Left cardiac atrium (tissue), 4 donors: ENCODE results near the gene SV2B. TPM values are rescaled to one million over a fixed set of nuclear protein-coding genes. Genes with fewer than 3 reads are reported as not detected.
A peak's percentile ranks its signal among the peaks of the same experiment; 100 is the strongest.
"Not testable (repeated sequence)": the region's sequence is repeated elsewhere in the genome, so short reads cannot be mapped to it uniquely, and the experiment has no call there.

ENCODE experiments used
- ATAC-seq, 2 donors: fragments of 200-7000 bp; cut with Tn5 transposase; one replicate each; pipeline ENCODE4 v1.9.1; 2020; ENCODE audit warnings: mild to moderate bottlenecking in 2 of 2, moderate library complexity in 2 of 2
- DNase-seq: peaks from one replicate; pipeline ENCODE4 v3.0.0-alpha.2; 2020
- intact Hi-C, 2 donors: fragments of 100-400 bp; cut with DNase I; formaldehyde crosslinking; loops; one replicate each; pipeline versions ENCODE4 v1.14.1 to v1.15.1; 2022 to 2023
- total RNA-seq, 2 donors: library from RNA; stranded (reverse); fragmentation: NEBNext Ultra II Directional; extraction: Animal tissue kit (Norgen Biotek cat#: 25700); gene quantifications; one replicate each; pipeline ENCODE4 v1.2.1, GENCODE V29; 2021
- donor health status: DM: no; HTN: yes; CAD: no.
- donor health status: DM: no; HTN: yes; CAD: no; lungs with severe emphysema.
- donor health status: DM: yes; HTN: yes; CAD: no.
- donor health status: Dilated cardiomyopathy.

The SV2B gene
- total RNA-seq, 2 donors from 2014 or later: 1.2 to 1.8 TPM

- no peak for DNase-seq
- intact Hi-C loops: no loop called here
- no peak for ATAC-seq
Observed at GRCh38 chr15:91319371-91320059, 219.5 kb downstream of the SV2B start.

GRCh38 chr15:91320101-91320500, 220.0 kb downstream of the SV2B start:
- no peak for ATAC-seq
- intact Hi-C loops: no loop called here
- no peak for DNase-seq

GRCh38 chr15:91329914-91330313, 229.9 kb downstream of the SV2B start:
- no peak for DNase-seq
- ATAC-seq: no peak
- intact Hi-C loops: no loop called here

- DNase-seq (no peak), ATAC-seq (no peak)
- intact Hi-C loops: no loop called here
Observed at GRCh38 chr15:91331581-91331980, 231.5 kb downstream of the SV2B start.

- intact Hi-C loops: no loop called here
- ATAC-seq (no peak), DNase-seq (no peak)
Observed at GRCh38 chr15:91335702-91336101, 235.6 kb downstream of the SV2B start.

GRCh38 chr15:91336687-91337086, 236.6 kb downstream of the SV2B start:
- DNase-seq (no peak), ATAC-seq (no peak)
- intact Hi-C loops: no loop called here

- ATAC-seq (no peak), DNase-seq (no peak)
- intact Hi-C loops: no loop called here
Observed at GRCh38 chr15:91338766-91339165, 238.7 kb downstream of the SV2B start.

GRCh38 chr15:91342097-91342496, 242.0 kb downstream of the SV2B start:
- intact Hi-C loops: no loop called here
- ATAC-seq (no peak), DNase-seq (no peak)

- intact Hi-C loops: not testable (repeated sequence)
Observed at GRCh38 chr15:91344912-91345311, 244.9 kb downstream of the SV2B start.

GRCh38 chr15:91345736-91346135, 245.7 kb downstream of the SV2B start:
- intact Hi-C loops: no loop called here
- ATAC-seq: no peak
- DNase-seq: no peak

More at GRCh38 chr15:91344912-91345311, 244.9 kb downstream of the SV2B start:
- ATAC-seq, DNase-seq: not testable (repeated sequence)

GRCh38 chr15:91346259-91346658, 246.2 kb downstream of the SV2B start:
- no peak for DNase-seq
- no peak for ATAC-seq
- intact Hi-C loops: no loop called here

GRCh38 chr15:91348752-91349500, 248.9 kb downstream of the SV2B start:
- intact Hi-C loops: no loop called here
- DNase-seq: no peak
- peak; percentile 27 to 78 for ATAC-seq

Other genes with a start within 250 kb of the SV2B start
- 10 to 100 TPM; 57.7 to 78.6 TPM for gene FURIN, start 231.7 kb upstream of the SV2B start, total RNA-seq
- gene FES, start 215.8 kb upstream of the SV2B start, total RNA-seq: 10 to 100 TPM; 26.9 to 29.2 TPM
- gene MAN2A2, start 197.0 kb upstream of the SV2B start, total RNA-seq: 10 to 100 TPM; 79.3 to 83.2 TPM
- 10 to 100 TPM; 12.2 to 17.1 TPM for gene HDDC3, start 167.7 kb upstream of the SV2B start, total RNA-seq
- gene UNC45A, start 165.0 kb upstream of the SV2B start, total RNA-seq: 10 to 100 TPM; 27.3 to 29.5 TPM
- 10 to 100 TPM in 1 of 2 donors, 1 to 10 TPM in 1; 8.4 to 10.6 TPM for gene RCCD1, start 145.4 kb upstream of the SV2B start, total RNA-seq
- gene PRC1, start 105.7 kb upstream of the SV2B start, total RNA-seq: 1 to 10 TPM; 6.2 to 6.9 TPM
- gene VPS33B, start 77.7 kb upstream of the SV2B start, total RNA-seq: 1 to 10 TPM; 8.7 to 8.8 TPM